Islet of Langerhans (tissue), 1 donor: ENCODE results near the gene OBSCN.

ENCODE experiments used
- FAIRE-seq: peaks from one replicate; lab custom pipeline; 2011; peaks lifted over from hg19 to GRCh38; lab: Jason Lieb, UNC

OBSCN gene

DNA sequence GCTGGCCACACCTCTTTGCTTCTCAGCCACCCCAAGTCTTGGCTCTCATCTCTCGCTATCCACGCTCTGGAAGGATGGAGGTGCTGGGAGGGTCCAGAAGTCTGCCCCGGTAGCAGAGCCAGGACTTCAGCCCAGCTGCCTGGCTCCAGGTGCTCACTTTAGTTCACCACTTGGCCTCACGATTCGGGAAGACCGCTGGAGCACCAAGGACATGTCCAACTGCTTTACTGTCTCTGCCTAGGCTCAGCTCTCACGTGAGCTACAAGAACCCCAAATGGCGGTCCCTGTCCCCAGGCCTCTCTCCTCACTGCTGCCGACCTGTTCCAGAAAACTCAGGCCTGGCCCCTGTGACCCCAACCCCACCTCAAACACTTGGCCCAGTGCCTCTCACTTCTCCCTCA lies 195.4 kb downstream of the OBSCN start:
- FAIRE-seq = no peak

DNA sequence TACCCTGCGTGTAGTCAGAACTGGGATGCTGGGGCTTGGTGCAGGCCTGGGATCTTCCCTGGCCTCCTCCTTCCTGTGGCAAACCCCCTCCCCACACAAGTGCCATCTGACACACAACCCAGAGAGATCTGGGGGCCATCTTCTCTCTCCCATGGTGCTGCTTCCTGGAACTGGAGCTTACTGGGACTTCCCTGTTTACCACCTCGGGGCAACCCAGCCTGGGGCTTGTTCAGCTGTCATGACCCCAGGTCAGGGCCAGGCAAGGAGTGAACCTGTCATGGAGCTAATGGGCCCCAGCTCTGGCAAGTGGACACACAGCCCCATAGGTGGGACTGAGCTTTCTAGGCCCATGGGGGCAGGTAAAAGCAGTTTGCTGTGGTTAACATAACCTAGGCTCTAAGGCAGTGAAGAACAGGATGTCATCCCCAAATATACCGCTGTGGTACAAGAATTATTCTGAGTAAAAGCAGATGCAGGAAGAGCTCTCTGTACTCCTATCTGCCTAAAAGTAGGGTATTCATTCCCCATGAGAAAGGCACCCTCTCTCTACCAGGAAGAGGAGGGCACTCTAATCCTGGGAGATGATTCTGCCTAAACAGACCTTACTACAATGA lies 196.4 kb downstream of the OBSCN start:
- no peak for FAIRE-seq

DNA sequence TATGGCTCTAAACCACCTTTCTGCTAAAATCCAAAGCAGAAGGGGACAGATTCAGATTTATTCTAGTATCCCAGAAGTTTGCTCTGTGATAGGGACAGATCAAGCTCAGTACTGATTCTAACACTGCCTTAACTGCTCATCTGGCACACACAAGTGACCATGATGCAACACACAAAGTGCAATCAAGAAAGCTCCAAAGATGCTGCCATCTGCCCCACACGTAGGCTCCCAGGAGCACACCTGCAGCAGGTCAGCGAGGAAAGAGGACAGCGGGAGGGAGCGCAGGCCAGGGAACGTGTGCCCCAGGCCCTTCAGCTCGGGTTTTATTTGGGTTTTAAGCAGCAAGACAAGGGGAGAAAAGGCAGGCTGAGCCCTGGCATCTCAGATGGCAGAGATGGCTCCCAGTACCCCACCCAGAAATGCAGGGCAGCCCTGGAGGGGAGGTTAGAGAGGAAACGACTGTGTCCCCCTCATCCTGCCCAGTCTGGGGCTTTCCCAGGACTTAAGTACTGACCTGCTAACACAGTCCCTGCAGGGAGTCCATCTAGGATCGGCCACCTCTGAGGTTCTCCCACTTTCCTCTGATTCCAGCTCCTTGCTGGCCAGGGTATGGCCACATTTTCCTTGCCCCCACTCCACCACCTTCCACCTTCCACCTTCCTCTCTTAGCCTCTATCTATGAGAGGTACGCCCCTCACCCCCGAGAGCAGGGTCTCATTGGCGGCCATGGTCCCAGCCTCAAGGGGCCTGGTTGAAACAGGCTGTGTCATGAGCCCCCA lies 197.5 kb downstream of the OBSCN start:
- FAIRE-seq = no peak

DNA sequence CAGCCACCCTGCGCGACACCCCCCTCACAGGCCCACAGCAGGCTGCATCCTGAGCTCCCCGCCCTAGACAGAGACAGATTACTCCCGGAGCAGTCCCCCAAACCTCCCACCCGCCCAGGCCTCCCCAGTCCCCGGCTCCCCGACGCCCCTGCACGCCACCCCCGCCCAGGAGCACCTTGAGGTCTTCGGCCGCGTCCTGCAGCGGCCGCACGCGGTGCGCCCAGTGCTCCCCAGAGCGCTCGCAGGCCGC lies 198.1 kb downstream of the OBSCN start:
- no peak for FAIRE-seq

DNA sequence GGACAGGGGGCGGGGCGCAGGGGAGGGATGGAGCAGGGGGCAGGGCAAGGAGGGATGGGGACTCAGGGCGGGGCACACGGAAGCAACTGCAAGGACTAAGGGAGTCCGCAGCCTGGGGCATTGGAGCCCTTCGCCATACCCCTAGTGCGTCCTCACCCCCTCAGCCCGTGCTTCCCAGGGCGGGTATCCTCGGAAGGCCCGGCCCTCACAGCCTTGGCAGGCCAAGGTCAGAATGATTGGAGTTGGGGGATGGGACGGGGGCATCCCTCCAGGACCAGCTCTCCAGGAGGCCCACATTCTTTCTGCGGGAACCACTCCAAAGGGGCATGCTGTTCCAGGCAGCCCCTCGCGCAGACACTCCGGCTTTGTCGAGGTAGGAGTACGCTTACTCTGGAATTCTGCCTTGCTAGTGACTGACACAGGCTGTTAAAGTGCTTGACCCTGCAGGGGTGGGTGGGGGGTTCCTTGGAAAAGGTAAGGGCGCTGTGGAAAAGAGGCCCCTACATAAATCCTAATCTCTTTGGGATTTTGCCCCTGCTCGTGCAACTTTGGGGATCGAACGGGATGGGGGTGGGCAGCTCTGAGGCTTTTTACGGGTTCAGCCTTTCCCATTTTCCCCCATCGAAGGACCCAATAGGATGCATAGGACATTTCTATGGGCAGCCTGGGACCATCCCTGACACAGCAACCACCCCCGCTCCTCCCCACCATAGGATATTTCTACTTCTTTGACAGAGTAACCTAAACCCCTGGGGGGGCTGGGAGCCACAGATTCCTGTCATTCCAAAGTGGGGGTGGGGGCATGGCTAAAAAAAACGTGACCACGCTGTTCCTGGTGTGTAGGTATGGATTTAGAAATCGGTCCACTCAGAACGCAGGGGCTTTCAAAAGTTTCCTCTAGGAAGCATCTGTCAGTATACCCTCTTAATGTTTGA lies 199.5 kb downstream of the OBSCN start:
- no peak for FAIRE-seq

DNA sequence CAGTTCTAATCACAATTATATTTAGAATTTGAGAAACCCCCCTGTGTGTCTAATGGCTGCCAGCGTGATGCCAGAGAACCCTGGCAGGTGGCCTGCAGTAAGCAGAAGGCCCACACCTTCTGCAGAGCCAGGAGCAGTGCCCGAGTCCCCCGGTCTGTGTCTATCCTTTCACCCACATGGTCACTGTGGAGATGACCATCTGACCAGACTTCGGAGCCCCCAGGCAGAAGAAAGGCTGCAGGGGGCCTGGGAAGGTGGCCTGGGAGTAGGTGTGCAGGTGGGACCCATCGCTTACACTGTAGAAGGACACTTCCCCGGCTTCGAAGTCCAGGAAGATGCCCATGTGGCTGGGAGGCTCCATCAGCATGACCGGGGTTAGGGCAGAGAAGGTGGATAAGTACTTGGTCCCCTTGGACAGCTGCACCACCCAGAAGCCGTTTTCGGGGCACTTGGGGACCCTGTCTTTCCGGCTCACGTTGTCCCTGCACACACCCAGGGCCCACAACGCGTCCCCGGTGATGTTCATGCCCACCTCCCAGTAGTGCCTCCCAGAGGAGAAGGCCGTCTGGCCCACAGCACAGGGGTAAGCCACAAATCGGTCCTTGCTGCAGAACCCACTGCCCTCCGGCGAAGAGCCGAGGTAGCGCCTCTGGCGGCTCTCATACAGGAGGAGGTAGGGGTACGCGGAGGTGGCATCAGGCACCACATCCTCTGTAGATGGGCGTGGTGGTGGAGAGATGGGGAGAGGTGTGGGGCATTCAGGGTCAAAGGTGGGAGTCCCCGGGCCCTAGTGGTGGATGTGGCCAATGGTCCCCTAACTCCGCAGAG lies 200.4 kb downstream of the OBSCN start:
- no peak for FAIRE-seq

DNA sequence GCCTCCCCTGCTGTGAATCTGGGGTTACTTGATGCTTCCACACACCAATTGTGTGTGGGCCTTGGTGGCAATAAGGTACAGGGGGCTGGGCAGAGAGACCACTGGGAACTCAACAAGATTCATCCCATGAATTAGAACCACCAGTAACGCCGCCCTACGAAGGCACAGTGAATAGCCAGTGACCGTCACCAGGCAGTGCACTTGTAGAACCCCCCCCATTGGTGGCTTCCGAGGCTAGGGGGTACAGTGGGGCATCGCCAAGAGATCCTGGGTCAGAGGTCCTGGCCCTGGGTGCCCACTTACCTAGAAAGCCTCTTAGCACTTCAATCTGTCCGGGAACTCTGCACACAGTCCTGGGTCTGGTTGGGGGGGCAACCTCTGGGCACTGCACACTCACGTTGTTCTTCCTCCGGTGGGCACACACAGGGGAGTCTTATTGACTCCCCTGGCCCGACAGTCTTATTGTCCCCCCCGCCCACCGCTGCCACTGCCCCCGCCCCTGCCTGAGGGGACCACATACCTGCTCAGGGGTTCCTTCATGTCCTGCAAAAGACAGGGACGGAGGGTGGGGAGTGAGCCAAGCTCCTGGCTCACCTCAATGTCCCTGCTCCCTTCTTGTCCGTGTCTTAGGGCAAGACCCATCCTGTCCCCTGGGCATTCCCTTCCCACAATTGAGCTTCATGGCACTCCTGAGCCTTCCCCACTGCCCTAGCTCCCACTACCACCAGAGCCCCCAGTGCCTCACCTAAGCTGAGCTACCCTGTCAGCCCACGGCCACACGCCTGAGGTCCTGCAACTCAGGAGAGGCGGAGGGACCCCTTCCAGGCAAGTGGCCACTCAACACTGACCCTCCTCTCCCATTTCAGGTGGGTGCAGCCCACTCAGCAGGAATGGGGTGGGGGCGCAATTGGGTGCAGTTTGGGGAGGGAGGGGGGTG lies 201.3 kb downstream of the OBSCN start:
- no peak for FAIRE-seq

DNA sequence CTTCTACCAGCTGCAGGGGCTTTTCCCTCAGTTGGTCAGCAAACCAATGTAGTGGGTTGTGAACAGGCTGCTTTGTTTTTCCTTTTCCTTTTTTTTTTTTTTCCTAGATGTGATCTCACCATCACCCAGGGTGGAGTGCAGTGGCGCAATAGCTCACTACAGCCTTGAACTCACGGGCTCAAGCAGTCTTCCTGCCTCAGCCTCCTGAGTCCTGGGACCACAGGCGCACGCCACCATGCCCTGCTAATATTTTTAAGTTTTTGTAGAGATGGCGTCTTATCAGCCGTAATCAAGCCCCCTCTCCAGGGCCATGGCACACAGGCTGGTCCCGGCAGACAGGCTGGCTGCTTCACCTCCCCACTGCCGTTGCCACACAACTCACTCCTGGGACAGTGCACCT lies 202.2 kb downstream of the OBSCN start:
- FAIRE-seq = no peak

DNA sequence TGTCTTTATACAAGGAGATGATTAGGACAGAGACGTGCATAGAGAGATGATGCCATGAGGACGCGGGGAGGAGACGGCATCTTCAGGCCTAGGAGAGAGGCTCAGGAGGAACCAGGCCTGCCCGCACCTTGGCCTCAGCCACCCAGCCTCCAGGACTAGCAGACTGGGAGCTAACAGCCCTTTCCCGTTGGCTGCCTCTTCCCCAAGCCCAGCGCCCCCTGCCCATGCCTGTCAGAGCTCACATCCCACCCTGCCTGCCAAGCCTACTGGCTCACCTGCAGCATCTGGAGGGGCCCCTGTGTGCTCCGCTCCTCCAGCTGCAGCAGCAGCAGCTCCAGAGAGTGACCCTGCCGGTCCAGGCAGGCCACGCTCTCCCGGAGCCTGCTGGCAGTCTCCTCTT lies 202.8 kb downstream of the OBSCN start:
- FAIRE-seq = no peak

DNA sequence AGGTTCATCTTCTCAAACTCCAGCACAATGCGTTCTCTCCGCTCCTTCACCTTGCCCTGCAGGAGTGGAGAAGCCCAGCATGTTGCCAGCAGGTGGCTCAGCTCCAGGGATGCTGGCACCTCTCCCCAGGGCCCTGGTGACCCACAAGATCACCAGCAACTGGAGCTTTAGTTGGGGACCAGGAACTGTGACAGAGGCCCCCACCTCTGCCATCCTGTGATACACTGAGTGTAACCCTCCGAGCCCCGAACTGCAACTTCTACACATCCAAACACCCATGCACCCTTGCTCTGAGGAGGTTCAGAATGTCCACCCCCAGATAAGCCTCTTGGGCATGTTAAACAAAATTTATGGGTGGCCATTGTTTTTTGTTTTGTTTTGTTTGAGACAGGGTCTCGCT lies 203.3 kb downstream of the OBSCN start:
- no peak for FAIRE-seq

DNA sequence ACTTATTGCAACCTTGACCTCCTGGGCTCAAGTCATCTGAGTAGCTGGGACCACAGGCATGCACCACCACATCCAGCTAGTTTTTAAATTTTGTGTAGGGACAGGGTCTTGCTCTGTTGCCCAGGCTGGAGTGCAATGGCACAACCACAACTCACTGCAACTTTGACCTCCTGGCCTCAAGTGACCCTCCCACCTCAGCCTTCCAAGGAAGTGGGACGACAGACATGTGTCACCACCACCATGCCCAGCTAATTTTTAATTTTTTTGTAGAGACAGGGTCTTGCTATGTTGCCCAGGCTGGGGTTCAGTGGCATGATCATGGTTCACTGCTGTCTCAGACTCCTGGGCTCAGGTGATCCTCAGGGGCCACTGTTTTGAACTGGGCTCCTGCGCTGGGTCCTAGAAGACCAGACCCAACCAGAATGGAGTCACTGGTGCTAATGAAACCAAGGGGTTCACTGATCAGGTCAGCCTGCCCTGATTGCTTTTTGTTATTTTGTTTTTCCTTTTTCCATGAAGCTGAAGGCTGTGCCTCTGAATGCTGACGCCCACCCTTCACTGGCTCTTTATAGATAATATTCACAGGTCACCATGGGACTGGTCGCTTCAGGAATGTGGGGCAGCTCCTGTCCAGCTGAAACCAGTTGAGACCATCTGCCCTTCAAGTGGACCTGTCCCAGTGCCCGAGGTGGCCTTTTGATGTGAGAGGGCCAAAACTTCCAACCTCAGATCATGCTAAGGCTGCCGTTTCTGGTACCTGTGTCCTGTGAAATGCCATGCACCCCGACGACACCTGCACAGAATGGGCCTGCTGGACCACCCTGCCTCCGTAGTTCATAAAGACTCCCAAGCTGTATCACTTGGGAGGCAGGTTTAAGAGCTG lies 203.9 kb downstream of the OBSCN start:
- no peak for FAIRE-seq

DNA sequence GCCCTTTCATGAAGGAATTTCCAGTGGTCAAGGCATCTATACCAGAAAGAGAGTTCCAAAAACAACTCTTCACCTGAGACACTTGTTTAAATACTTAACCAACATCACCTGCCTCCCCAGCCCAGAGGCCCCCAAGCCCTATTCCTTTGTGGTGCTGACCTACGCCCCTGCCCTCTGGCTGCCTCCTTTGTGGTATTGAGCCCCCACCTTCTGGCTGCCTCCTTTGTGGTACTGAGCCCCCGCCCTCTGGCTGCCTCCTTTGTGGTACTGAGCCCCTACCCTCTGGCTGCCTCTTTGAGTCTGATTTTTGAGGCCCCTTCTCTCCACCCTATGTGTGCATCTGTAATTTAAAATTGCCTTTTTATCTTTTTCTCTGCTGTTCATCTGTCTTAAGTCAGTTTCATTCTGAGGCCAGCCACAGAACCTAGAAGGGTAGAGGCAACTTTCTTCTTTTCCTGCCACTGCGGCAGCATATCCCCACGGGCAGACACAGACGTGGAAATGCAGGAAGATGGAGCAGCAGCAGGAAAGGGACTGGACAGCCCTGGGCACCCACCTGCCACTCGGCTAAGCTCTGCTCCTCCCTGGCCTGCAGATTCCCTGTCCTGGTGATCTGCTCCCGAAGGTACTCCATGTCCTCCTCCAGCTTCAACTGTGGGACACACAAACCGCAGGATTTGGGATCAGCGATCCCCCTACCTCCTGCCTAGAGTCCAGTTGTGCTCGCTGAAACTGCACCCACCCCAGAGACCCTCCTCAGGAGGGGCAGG lies 205.6 kb downstream of the OBSCN start:
- FAIRE-seq = no peak

DNA sequence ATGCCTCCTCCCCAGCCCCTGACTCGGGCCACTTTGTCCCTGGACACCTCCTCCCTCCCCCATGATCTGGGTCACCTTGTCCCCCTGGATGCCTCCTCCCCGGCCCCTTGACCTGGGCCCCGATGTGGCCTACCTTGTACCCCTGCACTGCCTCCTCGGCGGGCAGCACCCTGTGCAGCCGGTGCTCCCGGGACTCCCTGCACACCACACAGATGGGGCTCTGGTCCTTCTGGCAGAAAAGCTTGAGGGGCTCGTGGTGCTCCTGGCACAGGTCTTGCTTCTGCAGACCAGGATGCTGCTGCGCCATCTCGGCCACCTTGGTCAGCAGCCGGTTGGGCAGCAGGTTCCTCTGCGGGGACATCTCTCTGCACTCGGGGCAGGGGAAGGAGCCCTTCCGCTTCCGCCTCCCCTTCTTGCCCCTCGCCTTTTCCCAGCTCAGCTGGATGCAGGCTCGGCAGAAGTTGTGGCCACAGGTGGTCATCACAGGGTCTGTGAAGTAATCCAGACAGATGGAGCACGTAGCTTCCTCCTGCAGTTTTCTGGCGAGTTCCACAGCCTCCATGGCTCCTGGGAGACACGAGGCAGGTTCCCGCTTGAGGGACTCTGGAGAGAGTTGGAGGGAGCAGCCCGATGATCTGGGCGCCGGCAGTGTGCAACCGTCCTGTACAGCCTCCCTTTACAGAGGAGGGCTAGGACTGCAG lies 206.8 kb downstream of the OBSCN start:
- no peak for FAIRE-seq

DNA sequence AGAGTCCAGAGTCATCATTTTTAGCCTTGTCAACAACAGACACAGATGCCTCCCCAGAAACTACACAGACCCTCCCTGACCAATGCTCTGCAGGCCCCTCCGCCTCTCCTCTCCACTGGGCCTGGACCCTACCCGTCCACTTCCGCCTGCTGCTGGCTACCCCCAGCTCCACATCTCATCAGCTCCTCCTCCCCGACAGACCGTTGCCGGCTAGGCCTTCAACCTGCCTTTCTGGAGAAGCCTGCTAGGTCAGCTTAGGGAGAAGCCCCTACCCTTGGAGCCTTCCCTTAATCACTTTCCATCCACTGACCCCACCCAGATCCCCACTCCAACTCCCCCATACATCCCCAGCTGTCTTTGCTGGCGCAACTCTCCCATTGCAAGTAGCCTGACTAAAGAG lies 207.4 kb downstream of the OBSCN start:
- FAIRE-seq = no peak

DNA sequence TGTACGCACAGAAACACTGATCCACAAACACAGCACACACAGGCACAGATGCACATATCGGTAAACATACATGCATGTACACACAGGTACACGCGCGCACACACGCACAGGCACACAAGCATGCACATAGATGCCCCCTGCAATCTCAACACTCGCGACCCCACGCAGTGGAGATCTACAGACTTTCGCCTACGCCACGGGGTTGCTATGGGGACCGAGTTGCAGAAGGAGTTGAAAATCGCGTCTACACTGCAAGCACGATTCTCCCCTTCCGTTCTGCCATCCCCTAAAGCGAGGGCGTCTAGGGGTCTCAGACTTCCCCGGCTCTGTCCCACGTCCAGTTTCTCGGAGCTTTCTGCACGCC lies 208.0 kb downstream of the OBSCN start:
- no peak for FAIRE-seq

DNA sequence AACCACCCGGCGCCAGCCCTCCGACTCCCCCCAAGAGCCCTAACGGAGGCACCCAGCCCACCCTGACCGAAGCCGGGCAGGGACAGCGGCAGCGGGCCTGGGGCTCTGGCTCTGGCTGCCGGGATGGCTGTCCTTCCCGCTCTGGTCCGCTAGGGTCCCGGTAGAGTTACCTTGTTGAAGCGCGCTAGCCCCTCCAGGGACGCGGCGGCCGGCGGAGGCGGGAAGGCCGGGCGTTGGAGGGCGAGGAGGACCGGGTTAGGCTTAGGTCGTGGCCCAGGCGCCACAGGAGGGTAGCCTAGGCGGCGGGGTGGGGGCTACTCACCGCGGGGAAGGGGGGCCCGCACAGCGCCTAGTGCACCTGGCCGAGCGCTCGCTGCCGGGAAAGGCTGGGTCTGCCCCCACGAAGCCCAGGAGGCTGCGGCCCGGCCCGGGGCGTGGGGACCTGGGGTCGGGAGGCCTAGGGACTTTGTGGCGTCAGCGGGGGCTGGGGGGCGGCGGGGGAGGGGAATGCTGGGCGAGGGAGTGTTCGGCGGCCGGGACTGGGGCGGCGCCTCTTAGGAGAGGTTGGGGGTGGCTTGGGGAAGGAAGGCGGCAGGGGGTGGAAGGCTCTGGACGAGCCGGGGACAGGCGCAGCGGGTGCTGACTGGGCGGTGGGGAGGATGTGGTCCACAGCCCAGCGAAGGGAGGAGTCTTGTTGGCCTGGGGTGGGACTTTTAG lies 208.5 kb downstream of the OBSCN start, which contains the start of gene TRIM17:
TRIM17 (minus strand) TSS at position 645 of the 717 bp plus-strand sequence. CDS start 1,789 bp downstream, outside the sequence.
- FAIRE-seq = no peak

DNA sequence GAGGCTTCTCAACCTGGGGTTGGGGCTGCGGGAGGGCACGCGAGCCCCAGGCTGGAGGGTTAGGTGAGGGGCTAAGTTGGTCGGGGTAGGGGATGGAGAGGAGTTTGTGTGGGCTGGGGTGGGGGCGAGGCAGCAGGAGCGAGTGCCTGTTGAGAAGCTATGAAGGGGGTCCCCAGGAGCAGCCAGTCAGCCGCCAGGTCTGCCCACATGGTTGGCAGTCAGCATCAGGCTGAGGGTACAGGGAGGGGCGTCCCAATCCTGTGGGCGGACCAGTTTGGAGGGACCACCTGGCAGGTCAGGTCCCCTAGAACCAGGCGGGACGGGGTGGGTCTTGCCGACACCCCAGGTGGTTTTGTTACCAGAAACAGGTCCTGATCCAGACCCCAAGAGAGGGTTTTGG lies 209.2 kb downstream of the OBSCN start:
- FAIRE-seq = no peak
